GM18873 (cell line): ENCODE data around the gene SAMD7.

Experiments used
- ATAC-seq: cut with Tn5 transposase; IDR thresholded peaks from one replicate; pipeline ENCODE4 v1.9.1; 2021; ENCODE audit warnings: mild to moderate bottlenecking, moderate library complexity, moderate number of reproducible peaks; ENCODE audit not compliant: unreplicated experiment, low FRiP score

The SAMD7 gene

DNA sequence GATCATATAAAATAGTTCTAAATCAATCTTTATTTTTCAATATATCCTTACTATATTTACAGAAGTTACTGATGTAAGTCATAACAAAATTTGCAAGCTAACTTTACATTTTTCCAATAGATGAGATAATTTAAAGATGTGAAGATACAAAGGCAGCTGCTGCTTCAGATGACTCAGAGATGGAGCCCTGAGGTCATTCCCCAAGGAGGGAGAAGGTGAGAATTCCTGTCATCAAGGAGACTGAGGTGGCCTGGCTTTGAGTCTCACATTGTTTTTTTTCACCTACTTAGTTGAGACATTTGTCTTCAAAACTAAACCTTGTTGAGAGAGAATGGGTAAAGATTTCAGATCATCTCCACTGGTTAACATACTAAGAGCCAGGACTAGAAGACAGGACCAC lies 3.9 kb upstream of the SAMD7 start:
- no peak for ATAC-seq

DNA sequence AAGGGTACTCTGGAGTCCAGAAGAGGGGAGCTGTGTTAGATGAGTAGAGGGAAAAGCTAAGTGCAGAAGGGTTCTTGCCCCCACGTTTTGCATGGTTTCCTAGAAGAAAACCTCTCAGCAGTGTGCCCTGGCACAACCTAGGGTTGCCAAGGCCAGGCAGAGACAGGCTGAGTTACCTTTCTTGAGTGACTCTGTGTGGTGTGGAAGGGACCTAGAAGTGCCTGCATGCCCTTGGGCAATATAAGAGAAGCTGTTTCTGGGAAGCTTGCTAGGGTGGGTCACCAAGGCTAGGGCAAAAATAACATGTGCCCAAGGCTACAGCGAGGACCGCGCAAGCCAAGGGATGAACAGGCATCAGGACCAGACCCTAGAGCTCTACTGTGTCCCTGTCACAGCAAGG lies 3.4 kb upstream of the SAMD7 start:
- ATAC-seq, result no peak

DNA sequence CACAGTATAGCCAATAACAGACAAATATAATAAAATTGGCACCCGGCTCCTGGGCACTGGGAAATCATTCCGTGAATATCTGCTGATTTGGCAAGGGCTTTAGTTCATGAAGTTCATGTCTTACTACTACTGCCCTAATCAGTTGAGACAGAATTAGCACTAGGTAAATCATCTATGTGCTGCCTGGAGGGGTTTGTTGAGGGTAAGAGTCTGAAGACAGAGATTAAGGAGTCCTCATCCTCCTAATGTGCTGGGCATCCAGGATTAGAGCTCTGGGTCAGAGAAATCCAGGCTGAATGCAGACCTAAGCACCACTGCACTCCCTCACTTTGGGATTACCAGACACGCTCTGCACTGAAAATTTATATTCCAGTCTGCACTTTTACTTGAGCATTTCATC lies 2.0 kb downstream of the SAMD7 start:
- no peak for ATAC-seq

DNA sequence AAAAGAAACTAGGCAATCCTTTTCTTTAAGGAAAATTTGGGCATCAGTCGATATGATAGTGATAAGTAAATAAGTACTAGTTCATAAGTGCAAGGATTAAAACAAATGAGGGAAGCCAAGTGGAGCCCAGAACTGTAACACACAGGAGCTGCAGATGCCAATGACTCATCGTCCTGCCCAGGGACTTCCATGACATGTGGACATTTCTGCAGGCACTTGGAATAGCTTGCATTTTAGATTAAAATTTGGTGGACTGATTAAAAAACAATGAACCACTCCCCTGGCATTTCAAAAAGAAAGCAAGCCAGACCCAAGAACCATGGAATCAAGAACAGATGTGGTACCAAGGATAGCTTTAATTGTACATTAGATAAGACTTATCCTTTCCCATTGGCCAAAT lies 2.9 kb downstream of the SAMD7 start:
- ATAC-seq, result no peak

DNA sequence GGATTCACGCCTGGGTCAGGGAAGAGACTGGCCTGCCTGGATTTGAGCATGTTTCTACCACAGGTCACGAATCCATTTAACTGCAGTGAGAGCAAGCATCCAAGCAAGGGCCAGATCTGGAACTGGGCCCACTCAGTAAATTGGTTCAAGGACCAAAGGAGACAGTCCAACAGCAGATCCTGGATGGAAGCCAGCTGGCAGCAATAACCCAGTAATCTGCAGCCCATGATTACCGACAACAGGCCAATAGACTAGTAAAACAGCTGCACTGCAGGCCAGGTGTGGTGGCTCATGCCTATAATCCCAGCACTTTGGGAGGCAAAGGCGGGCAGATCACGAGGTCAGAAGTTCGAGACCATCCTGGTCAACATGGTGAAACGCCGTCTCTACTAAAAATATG lies 11.8 kb downstream of the SAMD7 start:
- ATAC-seq, result no peak

DNA sequence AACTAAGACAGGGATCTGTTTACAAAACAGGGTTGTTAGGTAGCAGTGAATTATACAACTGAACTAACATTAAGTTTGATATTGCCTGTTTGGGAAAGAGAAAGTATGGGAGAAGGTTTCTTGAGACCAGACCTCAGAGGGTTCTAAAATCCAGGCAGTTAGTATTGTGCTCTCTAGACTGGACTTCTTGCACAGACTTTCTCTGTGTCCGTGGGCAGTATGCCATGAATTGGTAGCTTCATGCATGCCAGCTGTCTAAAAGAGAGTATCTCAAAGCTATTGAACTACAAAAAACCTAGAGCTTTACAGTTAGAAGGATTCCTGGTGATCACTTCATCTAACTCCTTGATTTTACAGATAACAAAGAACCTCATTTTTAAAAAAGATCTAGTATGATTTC lies 12.5 kb downstream of the SAMD7 start:
- ATAC-seq, result no peak

DNA sequence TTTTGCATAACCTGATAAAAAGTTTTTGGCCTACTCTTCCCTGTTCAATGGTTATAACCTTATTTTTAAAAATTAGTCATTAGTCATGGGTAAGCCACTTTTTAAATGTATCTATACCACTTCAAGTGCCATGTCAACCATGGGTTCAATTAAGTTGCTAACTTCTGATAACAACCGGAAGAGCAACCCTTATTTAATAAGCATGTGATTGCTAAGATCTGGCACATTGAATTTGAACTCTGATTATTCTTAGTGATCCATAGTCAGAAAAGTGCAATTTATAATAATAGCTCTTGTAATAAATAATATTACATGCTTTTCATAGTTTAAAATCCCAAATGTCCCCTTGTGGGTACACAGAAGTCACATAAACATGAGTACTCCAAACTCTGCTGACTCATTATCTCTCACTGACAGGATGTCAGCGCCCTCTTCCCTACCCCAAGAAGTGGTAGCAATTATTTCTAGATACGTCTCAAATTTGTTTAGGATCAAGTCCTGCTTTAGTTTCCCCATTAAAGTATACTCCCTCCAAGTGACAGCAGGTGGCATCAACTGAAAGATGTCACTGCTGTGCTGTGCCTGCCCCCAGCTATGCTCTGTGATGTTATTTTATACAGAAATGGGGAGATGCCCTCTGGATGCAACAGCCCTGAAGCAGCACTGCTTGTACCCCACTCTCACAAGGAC lies 18.6 kb downstream of the SAMD7 start:
- ATAC-seq, result no peak

DNA sequence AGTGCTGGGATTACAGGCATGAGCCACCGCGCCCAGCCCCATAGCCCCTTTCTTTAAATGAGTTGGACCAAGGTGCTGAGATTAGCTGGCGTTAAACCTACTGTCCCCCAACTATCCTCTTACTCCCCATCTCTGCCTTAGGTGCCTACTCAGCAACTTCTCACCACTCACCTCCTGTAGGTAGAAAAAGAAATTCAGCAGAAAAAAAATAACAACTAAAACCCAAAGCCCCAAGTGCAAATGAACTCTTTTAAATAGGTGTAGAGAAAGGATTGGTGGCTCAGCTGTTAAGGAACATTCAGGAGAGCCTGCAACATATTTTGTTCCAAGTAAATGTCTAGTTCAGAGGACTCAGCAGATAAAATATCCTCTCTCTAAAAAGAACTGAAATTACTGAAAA lies 19.5 kb downstream of the SAMD7 start:
- ATAC-seq, result no peak

DNA sequence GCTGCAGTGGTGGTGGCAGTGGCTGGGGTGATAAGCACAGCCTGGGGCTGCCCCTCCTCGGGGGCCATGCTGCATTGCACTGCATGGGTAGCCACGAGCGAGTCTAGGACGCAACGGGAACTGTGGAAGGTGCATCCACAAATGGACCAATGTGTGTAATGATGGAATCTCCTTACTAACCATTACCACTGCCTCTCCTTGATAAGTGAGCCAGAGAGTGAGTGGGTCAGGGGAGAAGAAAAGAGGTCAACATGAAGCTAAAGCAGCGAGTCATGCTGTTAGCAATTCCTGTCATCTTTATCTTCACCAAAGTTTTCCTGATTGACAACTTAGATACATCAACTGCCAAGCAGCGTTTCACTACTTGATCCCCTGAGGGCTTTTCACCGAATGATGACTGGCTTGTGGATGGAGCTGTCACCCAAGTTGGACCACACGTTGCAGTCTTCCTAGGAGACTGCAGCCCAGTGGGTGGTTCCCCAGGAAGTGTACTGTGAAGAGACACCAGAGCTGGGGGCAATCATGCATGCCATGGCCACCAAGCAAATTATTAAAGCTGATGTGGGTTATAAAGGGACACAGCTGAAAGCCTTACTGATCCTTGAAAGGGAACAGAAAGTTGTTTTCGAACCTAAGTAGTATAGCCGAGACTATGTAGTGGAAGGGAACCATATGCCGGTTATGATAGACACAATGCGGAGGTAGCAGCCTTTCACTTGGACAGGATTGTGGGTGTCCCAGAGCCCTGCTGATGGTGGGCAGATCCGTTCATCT lies 20.6 kb downstream of the SAMD7 start:
- peak; percentile 91 for ATAC-seq

DNA sequence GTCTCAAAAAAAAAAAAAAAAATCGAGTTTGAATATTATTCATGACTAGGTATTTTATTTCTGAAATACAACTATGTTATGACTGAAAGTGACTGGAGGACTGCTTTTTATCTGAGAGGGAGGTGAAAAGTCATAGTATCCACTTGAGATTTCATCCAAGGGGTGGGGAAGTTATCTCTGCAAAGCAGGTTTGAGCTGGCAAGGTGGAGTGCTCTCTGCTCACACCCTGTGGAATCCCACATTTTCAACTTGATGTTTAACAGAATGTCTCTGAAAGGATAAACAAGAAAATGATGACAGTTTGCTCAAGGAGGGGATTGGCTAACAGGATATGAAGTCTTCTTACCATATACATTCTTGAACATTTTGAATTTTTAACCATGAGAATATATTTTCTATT lies 27.9 kb downstream of the SAMD7 start:
- ATAC-seq, result no peak

DNA sequence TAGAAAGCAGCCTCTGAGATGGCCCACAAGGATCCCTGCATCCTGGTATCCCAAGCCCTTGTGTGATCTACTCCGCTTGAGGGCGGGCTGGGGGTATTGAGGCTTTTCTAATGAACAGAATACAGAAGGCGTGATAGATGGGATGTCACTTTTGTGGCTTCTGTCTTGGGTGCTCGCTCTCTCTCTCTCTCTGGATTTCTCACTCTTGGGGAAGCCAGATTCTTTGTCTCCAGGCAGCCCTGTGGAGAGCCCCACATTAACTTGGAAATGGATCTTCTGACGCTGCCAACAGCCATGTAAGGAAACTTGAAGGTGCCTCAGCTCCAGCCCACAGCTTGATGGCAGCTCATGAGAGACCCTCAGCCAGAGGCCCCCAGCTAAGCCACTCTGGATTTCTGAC lies 28.4 kb downstream of the SAMD7 start:
- no peak for ATAC-seq

DNA sequence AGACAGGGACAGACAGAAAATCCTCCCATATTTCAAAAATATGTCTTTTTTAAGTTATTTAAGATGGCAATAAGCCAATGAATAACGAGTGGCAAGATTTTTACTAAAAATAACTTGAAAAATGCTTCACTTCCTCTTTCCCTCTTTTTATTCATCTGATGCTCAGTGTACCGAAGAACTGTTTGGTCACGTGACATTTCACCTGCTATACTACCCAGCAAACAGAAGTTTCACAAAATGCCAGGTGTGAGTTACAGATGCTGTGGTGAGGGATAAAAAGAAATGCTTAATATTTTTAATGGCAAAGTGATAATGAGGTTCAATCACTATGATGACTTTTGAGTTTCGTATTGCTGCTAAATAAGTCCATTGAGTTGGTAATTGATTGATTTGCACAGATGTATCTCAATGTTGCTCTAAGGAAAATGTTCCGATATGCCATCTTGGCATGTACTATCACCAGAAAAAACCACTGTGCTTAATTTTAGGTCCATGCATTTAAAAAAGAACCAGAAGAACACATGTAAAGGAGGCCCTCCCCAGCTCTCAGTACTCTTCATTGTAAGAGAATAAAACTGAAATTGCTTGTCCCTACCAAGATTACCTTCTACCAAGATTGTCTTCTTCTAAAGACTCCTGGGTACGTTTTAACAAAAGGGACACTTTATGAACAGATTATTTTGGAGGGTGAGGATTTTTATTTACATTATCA lies 29.3 kb downstream of the SAMD7 start:
- ATAC-seq, result peak; percentile 76

DNA sequence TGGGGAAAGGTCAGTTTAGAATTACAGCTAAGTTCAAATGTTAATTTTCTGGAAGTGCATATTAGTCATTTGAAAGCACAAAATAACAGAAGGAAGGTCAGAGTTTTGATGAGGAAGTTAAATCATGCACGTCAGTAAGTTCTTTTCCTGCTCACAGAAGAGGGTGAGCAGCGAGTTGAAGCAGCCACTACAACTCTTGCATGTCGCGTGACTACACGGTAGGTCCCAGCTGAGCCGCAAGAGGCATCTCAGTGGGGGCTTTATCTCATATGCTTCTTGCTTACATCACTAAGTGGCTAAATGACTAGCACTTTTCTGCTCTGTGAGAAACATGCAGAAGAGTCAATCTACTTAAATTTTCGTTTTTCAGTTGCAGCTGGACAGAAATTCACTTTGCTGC lies 33.9 kb downstream of the SAMD7 start:
- ATAC-seq, result peak; percentile 77

DNA sequence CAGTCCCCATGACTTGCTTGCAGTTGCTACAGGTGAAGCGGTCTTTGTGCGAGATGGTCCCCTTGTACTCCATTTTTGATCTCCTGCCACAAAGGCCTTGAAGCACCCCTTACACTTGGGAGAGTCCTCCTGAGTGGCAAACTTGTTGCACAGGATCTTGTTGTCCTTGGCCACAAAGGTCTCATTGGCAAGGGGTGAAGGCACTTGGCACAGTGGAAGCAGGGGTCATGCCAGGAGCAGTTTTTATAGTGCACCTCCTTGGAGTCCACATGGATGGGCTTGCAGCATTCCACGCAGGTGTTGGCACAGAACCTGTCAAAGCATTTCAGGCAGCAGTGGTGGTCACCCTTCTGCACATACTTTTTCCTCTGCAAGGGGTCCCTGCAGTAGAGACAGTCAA lies 35.0 kb downstream of the SAMD7 start:
- no peak for ATAC-seq

DNA sequence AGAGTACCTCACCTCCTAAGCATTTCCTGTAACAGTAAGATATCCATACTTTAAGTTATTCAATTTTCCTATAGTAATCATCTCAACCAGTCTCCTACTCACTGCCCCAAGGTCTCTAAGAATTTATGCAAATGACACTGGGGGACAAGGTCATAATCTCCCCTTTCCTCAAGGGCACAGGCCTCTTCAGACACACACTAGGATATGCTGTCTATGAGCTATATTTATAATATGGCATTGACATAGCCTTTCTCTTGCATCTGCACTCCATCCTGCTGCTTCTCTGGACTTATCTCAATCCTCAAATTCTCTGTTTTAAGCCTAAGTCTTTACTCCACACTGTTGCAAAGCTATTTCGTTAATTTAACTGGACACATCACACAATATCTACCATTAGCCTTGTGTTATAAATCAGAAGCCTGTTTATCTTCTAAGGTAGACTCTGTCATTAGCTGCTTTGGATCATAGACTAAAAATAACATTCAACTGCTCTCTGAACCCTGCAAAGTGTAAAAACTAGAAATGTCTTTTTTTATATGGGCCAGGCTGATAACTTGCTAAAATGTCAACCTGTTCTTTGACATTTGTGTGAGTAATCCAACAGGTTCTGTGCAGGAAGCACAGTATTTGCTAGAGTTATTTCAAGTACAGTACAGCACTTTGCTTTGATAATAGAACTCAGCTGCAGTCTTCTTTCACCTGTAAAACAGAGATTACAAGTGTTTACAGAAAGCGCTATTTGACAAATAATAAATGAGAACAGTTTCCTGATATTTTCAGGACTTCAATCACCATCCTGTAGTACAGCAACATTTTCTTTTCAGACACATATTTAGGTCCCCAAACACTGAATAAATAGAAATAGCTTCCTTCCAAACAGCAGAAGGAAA lies 37.4 kb downstream of the SAMD7 start:
- no peak for ATAC-seq

DNA sequence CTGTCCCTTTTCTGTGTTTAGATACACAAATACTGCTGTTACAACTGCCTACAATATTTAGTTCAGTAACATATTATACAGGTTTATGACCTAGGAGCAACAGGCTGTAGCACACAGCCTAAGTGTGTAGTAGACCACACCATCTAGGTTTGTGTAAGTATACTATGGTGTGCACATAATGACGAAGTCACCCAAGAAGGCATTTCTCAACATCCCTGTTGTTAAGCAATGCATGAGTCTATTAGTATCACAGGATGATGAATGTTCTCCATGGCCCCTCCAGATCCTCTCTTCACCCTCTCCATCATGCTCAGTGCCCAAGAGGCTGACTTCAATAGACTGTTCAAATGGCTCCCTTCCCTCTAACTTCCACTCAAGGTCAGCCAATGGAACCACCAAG lies 40.7 kb downstream of the SAMD7 start:
- ATAC-seq, result no peak

DNA sequence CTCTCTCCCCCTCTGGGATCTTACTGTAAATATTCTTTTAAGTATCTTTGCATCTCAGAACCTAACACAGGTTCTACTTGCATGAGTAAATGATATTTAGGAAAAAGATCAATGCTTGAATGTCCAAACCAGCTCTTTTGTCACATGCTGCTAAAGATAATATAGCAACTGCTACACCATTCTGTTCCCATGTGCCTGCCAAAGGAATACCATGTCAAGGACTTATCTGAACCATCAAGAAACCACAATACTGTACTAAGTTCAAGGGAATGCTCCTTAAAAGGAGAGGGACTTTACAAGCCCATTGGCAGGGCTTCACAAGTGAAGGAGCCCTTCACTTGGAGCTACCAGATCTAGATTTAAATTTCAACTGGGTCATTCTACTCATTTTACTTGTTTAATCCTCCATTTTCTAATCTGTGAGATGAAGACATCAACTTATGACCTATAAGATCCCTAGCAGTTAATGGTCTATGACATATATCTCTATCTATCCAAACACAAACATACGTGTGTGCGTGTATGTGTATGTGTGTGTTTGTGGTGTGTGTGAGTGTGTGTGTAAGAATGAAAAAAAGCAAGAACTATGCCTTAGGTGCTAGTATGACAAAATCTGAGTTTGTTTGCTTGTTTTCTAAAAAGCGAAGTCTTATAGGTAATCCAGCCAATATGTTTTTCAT lies 42.2 kb downstream of the SAMD7 start:
- ATAC-seq, result peak; percentile 15

DNA sequence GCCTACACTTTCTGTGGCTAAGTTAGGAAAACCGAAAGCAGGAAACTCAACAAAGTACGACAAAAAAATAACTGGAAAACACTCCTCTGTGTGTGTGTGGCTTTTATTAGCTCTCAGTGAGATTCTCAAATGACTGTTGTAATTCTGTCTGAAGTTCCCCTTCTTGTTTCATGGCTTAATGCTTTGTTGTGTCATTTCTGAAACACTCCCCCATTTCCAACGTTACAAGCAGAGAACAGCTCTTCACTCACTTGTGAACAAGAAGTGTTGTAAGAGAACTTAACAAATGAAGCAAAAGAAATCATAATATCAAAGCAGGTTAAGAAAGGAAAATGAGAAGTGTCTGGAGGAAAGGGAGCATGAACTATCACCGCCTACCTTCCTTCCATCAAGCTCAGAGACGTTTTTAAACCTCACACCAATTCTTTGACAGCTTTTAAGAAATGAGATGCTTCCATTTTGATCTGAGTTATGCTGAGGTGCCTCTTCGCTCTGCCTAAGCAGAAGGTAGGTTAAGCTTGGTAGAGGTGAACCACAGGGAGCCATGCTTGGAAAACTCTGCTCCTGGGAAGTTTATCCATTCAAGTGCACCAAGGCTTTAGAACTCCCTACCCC lies 42.9 kb downstream of the SAMD7 start:
- peak; percentile 72 for ATAC-seq

DNA sequence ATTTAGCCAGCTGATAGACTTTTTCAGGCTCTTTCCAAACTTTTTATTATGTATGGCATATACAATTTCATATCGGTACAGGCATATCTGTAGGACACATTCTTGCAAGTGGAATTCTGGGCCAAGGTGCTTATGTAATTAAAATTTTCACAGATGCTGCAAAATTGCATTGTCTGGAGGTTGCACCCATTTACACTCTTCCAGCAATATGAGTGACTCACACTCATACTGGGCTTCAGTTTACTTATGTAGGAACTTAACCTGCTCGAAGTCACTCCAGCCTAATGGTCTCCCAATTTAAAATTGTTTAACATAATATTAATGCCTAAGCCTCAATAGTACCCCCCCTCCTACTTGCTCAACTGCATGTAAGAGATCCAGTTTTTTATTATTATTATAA lies 44.0 kb downstream of the SAMD7 start:
- no peak for ATAC-seq

DNA sequence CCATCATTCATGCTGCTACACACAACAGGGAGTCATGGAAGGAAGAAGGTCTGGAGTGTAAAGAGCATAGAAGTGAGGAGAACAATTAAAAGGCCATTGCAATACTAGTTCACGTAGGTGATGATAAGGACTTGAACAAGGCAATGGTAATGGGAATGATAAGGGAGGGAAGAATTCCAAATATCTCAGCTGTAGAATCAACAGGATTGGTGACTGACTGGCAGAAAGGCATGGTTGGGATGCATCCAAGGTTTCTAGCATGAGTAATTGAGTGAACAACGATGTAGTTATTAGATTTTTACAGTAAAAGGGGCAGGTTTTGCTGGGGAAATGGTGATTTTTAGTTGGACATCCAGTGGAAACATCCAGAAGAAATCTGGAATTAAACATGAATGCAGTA lies 52.8 kb downstream of the SAMD7 start:
- ATAC-seq, result no peak
